ENCODE data around the gene TRAF2. TPM values are rescaled to one million over a fixed set of nuclear protein-coding genes. Genes with fewer than 3 reads are reported as not detected.

Gene TRAF2
- total RNA-seq, 4 donors from 2014 or later, result 8.6 to 16.1 (median 10.5) TPM

DNA sequence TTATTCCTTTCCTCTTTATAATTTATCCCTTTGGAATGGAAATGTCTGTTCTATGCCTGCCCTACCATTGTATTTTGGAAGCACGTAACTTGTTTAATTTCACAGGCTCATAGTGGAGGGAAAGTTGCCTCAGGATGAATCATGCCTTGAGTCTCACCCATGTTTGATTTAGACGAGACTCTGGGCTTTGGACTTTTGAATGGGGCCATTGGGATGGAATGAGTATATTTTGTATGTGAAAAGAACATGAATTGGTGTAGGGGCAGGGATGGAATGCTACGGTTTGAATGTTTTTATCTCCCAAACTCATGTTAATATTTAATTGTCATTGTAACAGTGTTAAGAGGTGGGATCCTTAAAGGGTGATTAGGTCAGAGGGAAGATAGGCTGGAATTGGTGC is 48.0 kb downstream of the TRAF2 start:
- no peaks in the 10 kb centered on the region for H3K4me1 ChIP-seq
- 93% methylated on average over 3 of the region's 3 CpGs for WGBS
- no peak overlapping the region for H3K27ac ChIP-seq
- H3K36me3 ChIP-seq, result peaks cover 10% of the 10 kb centered on the region
- no peak for DNase-seq (ENCODE audit: low spot score in 2 of 2)
- TF ChIP-seq, protein P1, sequence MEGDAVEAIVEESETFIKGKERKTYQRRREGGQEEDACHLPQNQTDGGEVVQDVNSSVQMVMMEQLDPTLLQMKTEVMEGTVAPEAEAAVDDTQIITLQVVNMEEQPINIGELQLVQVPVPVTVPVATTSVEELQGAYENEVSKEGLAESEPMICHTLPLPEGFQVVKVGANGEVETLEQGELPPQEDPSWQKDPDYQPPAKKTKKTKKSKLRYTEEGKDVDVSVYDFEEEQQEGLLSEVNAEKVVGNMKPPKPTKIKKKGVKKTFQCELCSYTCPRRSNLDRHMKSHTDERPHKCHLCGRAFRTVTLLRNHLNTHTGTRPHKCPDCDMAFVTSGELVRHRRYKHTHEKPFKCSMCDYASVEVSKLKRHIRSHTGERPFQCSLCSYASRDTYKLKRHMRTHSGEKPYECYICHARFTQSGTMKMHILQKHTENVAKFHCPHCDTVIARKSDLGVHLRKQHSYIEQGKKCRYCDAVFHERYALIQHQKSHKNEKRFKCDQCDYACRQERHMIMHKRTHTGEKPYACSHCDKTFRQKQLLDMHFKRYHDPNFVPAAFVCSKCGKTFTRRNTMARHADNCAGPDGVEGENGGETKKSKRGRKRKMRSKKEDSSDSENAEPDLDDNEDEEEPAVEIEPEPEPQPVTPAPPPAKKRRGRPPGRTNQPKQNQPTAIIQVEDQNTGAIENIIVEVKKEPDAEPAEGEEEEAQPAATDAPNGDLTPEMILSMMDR (IDR thresholded peaks at IDR 0.05), result no peak
- no peak for TF ChIP-seq POLR2AphosphoS5 (IDR thresholded peaks at IDR 0.05)
- TF ChIP-seq POLR2A (IDR thresholded peaks at IDR 0.05), result no peak
- H3K4me3 ChIP-seq, result no peak overlapping the region
- no peaks in the 10 kb centered on the region for H3K9me3 ChIP-seq
- no peaks in the 10 kb centered on the region for H3K27me3 ChIP-seq

DNA sequence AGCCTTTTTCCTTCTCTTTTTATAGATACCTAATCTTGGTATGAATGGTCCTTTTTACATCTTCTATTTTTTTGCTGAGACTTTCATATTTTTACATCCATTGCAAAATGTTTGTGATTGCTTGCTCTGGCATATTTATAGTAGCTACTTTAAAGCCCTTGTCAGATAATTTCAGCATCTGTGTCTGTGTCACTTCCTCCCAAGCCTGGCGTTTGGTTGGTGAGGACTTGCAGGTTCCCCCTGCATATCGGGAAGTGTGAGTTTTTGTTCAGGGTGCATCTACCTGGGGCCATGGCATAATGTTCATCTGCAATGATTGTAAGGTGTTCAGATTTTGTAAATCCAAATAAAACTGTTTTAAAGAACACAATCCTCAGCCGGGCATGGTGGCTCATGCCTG is 49.3 kb downstream of the TRAF2 start:
- Histone ChIP-seq H3K36me3 (peaks cover 24% of the 10 kb centered on the region), H3K9me3 (no peaks in the 10 kb centered on the region), H3K27ac (no peak overlapping the region), H3K27me3 (no peaks in the 10 kb centered on the region), H3K4me3 (no peak overlapping the region), H3K4me1 (no peaks in the 10 kb centered on the region)
- DNase-seq (ENCODE audit: low spot score in 2 of 2), result no peak
- 86% methylated on average over 3 of the region's 3 CpGs for WGBS
- TF ChIP-seq, protein P1 (IDR thresholded peaks at IDR 0.05), result no peak
- no peak for TF ChIP-seq POLR2AphosphoS5 (IDR thresholded peaks at IDR 0.05)
- TF ChIP-seq EP300 (IDR thresholded peaks at IDR 0.05), result no peak
- TF ChIP-seq POLR2A (IDR thresholded peaks at IDR 0.05), result no peak

DNA sequence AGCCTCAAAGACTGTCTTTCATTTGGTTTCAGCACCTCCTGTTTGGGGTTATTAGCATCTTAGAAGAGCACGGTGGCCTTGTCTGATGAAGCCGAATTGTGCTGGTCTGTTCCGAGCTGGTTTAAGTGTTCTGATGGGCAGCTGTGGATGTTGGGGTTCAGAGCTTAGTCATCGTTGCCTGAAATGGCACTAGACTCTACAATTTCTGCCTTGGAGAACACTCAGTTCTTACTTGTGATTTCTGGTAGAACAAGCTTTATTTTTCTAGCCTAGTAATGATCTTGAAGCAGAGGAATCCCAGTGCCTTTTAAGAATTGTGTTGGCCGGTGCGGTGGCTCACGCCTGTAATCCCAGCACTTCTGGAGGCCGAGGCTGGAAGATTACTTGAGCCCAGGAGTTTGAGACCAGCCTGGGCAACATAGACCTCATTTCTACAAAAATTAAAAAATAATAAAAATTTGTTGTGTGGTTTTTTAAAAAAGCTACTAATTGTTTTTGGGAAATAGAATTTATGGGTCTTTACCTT is 50.4 kb downstream of the TRAF2 start:
- Histone ChIP-seq H3K36me3 (peaks cover 34% of the 10 kb centered on the region), H3K27ac (no peak overlapping the region), H3K4me3 (no peak overlapping the region), H3K9me3 (no peaks in the 10 kb centered on the region), H3K27me3 (no peaks in the 10 kb centered on the region), H3K4me1 (no peaks in the 10 kb centered on the region)
- TF ChIP-seq EP300 (IDR thresholded peaks at IDR 0.05) (no peak), POLR2A (IDR thresholded peaks at IDR 0.05) (no peak)
- WGBS, result 92% methylated on average over 8 of the region's 8 CpGs
- no peak for DNase-seq (ENCODE audit: low spot score in 2 of 2)

DNA sequence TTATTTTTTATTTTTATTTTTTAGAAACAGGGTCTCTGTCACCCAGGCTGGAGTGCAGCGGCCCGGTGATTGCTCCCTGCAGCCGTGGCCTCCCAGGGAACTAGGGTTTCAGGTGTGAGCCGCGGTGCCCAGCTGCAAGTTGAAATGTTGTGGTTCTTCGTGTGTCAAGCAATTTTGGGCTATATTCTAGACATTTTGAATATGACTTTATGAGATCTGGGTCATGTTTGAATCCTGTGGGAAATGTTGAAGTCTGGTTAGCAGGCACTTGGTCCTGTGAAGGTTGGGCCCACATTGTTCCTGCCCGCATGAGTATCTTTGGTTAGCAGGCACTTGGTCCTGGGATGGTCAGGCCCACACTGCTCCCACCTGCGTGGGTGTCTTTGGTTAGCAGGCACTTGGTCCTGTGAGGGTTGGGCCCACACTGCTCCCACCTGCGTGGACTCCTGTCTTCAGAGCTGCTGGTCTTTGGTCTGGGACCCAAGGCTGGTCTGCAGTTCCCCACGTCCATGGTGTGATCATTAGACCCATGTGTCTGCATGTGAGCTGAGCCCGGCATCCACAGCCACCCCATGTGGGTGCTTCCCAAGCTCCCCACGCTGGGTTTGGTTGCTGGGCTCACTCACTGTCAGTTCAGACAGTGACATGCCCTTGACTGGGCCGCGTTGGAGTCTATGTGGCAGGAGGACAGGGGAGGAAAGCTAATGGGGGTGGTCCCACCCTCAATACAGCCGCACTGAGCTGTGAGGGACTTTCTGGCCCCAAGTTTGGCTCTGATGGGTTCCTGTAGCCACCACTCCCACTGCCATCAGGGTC is 51.1 kb downstream of the TRAF2 start:
- peaks cover 41% of the 10 kb centered on the region for H3K36me3 ChIP-seq
- no peaks in the 10 kb centered on the region for H3K9me3 ChIP-seq
- DNase-seq (ENCODE audit: low spot score in 2 of 2), result no peak
- no peak overlapping the region for H3K27ac ChIP-seq
- WGBS, result 87% methylated on average over 15 of the region's 15 CpGs
- H3K4me3 ChIP-seq, result no peak overlapping the region
- peaks cover 3% of the 10 kb centered on the region for H3K4me1 ChIP-seq
- no peaks in the 10 kb centered on the region for H3K27me3 ChIP-seq
- TF ChIP-seq POLR2AphosphoS5 (IDR thresholded peaks at IDR 0.05), result no peak
- TF ChIP-seq EP300 (IDR thresholded peaks at IDR 0.05), result no peak

DNA sequence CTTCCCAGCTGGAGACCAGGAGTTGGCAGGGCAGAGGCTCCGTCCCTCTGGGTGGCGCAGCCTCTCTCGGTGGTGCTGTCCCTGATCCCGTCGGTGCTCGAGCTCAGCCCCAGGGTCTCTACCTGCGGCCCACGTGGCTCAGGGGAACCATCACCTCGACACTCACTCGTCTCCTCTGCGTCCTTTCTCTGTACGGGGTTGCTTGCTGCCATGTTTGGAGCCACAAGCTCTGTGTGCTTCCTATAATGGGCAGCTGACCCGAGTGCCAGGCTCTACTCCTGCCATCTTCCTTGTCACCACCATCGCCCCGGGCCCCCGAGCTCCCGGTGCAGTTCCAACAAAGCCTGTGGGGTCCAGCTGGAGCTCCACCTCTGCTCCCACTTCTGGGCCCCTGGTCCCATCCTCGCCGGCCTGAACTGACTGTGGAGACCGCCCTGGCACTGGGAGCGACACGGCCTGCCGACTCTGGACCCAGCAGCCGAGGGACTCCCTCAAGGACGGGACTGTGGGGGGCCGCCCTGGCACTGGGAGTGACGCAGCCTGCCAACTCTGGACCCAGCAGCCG is 53.2 kb downstream of the TRAF2 start:
- Histone ChIP-seq H3K27me3 (no peaks in the 10 kb centered on the region), H3K4me3 (no peak overlapping the region)

More for the DNA sequence above, 53.2 kb downstream of the TRAF2 start:
- peaks cover 45% of the 10 kb centered on the region for H3K36me3 ChIP-seq
- no peak overlapping the region for H3K27ac ChIP-seq
- peaks cover 18% of the 10 kb centered on the region for H3K4me1 ChIP-seq
- H3K9me3 ChIP-seq, result no peaks in the 10 kb centered on the region
- 96% methylated on average over 14 of the region's 28 CpGs for WGBS
- no peak for TF ChIP-seq POLR2AphosphoS5 (IDR thresholded peaks at IDR 0.05)
- no peak for TF ChIP-seq EP300 (IDR thresholded peaks at IDR 0.05)
- no peak for TF ChIP-seq POLR2A (IDR thresholded peaks at IDR 0.05)
- TF ChIP-seq, protein P1 (IDR thresholded peaks at IDR 0.05), result no peak
- no peak for DNase-seq (ENCODE audit: low spot score in 2 of 2)
